DOHH2 (cell line): ENCODE measurements around the gene APLP2.

Experiments used
- H3F3A ChIP-seq: fragments of 200-600 bp; sonication (generic), shearing (Covaris generic); 2 replicates; pipeline ENCODE4 v1.6.0; 2016; ENCODE audit warnings: antibody characterized with exemption, mild to moderate bottlenecking; ENCODE audit not compliant: control insufficient read depth, insufficient read depth
- H3K27ac ChIP-seq: fragments of 200-600 bp; sonication (generic); 2 replicates; pipeline ENCODE4 v1.5.1; 2014; ENCODE audit warnings: low read depth, mild to moderate bottlenecking, low read length, moderate library complexity
- H3K27me3 ChIP-seq: fragments of 200-600 bp; sonication (generic); 2 replicates; pipeline ENCODE4 v1.6.1; 2014; ENCODE audit warnings: mild to moderate bottlenecking, low read length, mixed read lengths; ENCODE audit not compliant: control insufficient read depth
- H3K36me3 ChIP-seq: fragments of 200-600 bp; sonication (generic); 2 replicates; pipeline ENCODE4 v1.6.1; 2014; ENCODE audit warnings: mild to moderate bottlenecking, low read length, moderate library complexity, mixed read lengths; ENCODE audit not compliant: control insufficient read depth
- H3K4me1 ChIP-seq: fragments of 200-600 bp; sonication (generic); 2 replicates; pipeline ENCODE4 v1.6.1; 2014; ENCODE audit warnings: mild to moderate bottlenecking, low read length, mixed read lengths; ENCODE audit not compliant: control insufficient read depth
- H3K4me2 ChIP-seq: fragments of 200-600 bp; sonication (generic); 2 replicates; pipeline ENCODE4 v1.6.0; 2014; ENCODE audit warnings: mild to moderate bottlenecking, low read length, moderate library complexity
- H3K4me3 ChIP-seq: fragments of 200-600 bp; sonication (generic); 2 replicates; pipeline ENCODE4 v1.5.1; 2014; ENCODE audit warnings: mild to moderate bottlenecking, low read length, mixed read lengths
- H3K79me2 ChIP-seq: fragments of 200-600 bp; sonication (generic); 2 replicates; pipeline ENCODE4 v1.6.1; 2014; ENCODE audit warnings: mild to moderate bottlenecking, low read length, mixed read lengths; ENCODE audit not compliant: control insufficient read depth
- H3K9me2 ChIP-seq: fragments of 200-600 bp; sonication (generic); replicated peaks from 2 replicates; pipeline ENCODE4 v1.6.1; 2014; ENCODE audit warnings: mild to moderate bottlenecking, low read length, mixed read lengths; ENCODE audit not compliant: control insufficient read depth
- H3K9me3 ChIP-seq: fragments of 200-600 bp; sonication (generic); 2 replicates; pipeline ENCODE4 v1.6.1; 2014; ENCODE audit warnings: antibody characterized with exemption, low read length, mixed read lengths; ENCODE audit not compliant: control insufficient read depth, insufficient read depth
- H4K20me1 ChIP-seq: fragments of 200-600 bp; sonication (generic); 2 replicates; pipeline ENCODE4 v1.6.0; 2014; ENCODE audit warnings: low read depth, mild to moderate bottlenecking, antibody characterized with exemption, low read length, moderate library complexity; ENCODE audit not compliant: control insufficient read depth, insufficient read depth
- CTCF ChIP-seq: fragments of 200-600 bp; sonication (generic); IDR thresholded peaks from one replicate; pipeline ENCODE4 v1.5.1; 2014; ENCODE audit warnings: antibody characterized with exemption, mild to moderate bottlenecking, low read depth, low read length; ENCODE audit not compliant: poor library complexity, severe bottlenecking
- EZH2phosphoT487 ChIP-seq: fragments of 200-600 bp; sonication (generic); IDR thresholded peaks from 2 replicates; pipeline ENCODE4 v1.6.1; 2017; ENCODE audit warnings: borderline replicate concordance, mild to moderate bottlenecking, antibody characterized with exemption, low read length, moderate library complexity, mixed read lengths

Gene APLP2

GRCh38 chr11:130062026-130062425 is 7.7 kb upstream of the APLP2 start:
- H3K79me2 ChIP-seq, result no peaks in the 10 kb centered on the region
- H3K4me1 ChIP-seq, result peaks cover 21% of the 10 kb centered on the region
- peaks cover 2% of the 10 kb centered on the region; the same call in 1 of the 2 replicates for H3F3A ChIP-seq
- no peak overlapping the region for H3K4me2 ChIP-seq
- H3K9me2 ChIP-seq, result no peaks in the 10 kb centered on the region
- no peaks in the 10 kb centered on the region for H4K20me1 ChIP-seq
- peaks cover 31% of the 10 kb centered on the region for H3K27me3 ChIP-seq
- H3K27ac ChIP-seq, result no peak overlapping the region
- H3K36me3 ChIP-seq, result no peaks in the 10 kb centered on the region
- TF ChIP-seq EZH2phosphoT487, result no peak
- no peak for TF ChIP-seq CTCF
- H3K4me3 ChIP-seq, result no peak overlapping the region
- H3K9me3 ChIP-seq, result no peaks in the 10 kb centered on the region

- Histone ChIP-seq H3K4me1 (peaks cover 35% of the 10 kb centered on the region), H3K79me2 (no peaks in the 10 kb centered on the region), H3F3A (peaks cover 4% of the 10 kb centered on the region; the same call in 1 of the 2 replicates), H3K4me3 (no peak overlapping the region), H3K4me2 (no peak overlapping the region), H3K36me3 (no peaks in the 10 kb centered on the region), H4K20me1 (no peaks in the 10 kb centered on the region), H3K27ac (no peak overlapping the region), H3K9me2 (no peaks in the 10 kb centered on the region), H3K9me3 (no peaks in the 10 kb centered on the region), H3K27me3 (peaks cover 28% of the 10 kb centered on the region)
- TF ChIP-seq CTCF (no peak), EZH2phosphoT487 (no peak)
Measured at GRCh38 chr11:130063451-130063850, 6.2 kb upstream of the APLP2 start.

- Histone ChIP-seq H3K4me2 (no peak overlapping the region), H3K79me2 (no peaks in the 10 kb centered on the region), H3K27me3 (peaks cover 25% of the 10 kb centered on the region), H3K27ac (no peak overlapping the region), H3K9me3 (no peaks in the 10 kb centered on the region), H3K9me2 (no peaks in the 10 kb centered on the region), H3F3A (peaks cover 4% of the 10 kb centered on the region; the same call in 1 of the 2 replicates), H3K4me1 (peaks cover 43% of the 10 kb centered on the region), H4K20me1 (no peaks in the 10 kb centered on the region), H3K36me3 (no peaks in the 10 kb centered on the region), H3K4me3 (no peak overlapping the region)
- TF ChIP-seq CTCF (no peak), EZH2phosphoT487 (no peak)
Measured at GRCh38 chr11:130064596-130064995, 5.1 kb upstream of the APLP2 start.
